AG09319 (cell line): ENCODE data around the gene ZC3H12C.

ENCODE experiments used
- DNase-seq: peaks from one replicate; pipeline ENCODE4 v3.0.0-alpha.2; 2010; ENCODE audit warnings: low read depth; ENCODE audit errors: extremely low read depth
- TF ChIP-seq, protein P1 (sequence below): IDR thresholded peaks from 2 replicates; pipeline ENCODE4 v1.5.1; 2011; ENCODE audit warnings: low read depth, mild to moderate bottlenecking, inconsistent platforms, low read length, moderate library complexity

The ZC3H12C gene

GRCh38 chr11:110123003-110123402 lies 29.8 kb downstream of the ZC3H12C start:
- TF ChIP-seq, protein P1, sequence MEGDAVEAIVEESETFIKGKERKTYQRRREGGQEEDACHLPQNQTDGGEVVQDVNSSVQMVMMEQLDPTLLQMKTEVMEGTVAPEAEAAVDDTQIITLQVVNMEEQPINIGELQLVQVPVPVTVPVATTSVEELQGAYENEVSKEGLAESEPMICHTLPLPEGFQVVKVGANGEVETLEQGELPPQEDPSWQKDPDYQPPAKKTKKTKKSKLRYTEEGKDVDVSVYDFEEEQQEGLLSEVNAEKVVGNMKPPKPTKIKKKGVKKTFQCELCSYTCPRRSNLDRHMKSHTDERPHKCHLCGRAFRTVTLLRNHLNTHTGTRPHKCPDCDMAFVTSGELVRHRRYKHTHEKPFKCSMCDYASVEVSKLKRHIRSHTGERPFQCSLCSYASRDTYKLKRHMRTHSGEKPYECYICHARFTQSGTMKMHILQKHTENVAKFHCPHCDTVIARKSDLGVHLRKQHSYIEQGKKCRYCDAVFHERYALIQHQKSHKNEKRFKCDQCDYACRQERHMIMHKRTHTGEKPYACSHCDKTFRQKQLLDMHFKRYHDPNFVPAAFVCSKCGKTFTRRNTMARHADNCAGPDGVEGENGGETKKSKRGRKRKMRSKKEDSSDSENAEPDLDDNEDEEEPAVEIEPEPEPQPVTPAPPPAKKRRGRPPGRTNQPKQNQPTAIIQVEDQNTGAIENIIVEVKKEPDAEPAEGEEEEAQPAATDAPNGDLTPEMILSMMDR: no peak
- DNase-seq: no peak

- DNase-seq: no peak
- TF ChIP-seq, protein P1: no peak
Observed at GRCh38 chr11:110124605-110125004, 31.4 kb downstream of the ZC3H12C start.

DNA sequence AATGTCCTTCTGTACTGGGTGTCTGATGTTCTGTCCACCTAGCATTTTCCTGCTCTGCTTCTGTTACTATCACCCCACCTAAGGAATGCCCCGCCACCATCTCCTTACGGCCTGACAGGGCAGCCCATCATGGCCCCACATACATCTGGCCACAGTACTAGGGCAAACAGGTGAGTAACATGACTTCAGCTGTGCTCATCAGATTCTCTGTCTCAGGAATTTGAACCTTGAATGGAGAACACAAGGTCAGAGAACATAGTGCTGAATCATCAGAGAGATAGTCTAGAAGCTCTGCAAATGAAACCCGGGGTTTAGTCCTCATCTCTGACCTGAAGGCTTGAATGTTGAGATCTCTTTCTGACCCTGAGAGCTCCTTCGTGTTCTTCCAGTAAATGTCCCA lies 32.4 kb downstream of the ZC3H12C start:
- TF ChIP-seq, protein P1: no peak
- DNase-seq: no peak

DNA sequence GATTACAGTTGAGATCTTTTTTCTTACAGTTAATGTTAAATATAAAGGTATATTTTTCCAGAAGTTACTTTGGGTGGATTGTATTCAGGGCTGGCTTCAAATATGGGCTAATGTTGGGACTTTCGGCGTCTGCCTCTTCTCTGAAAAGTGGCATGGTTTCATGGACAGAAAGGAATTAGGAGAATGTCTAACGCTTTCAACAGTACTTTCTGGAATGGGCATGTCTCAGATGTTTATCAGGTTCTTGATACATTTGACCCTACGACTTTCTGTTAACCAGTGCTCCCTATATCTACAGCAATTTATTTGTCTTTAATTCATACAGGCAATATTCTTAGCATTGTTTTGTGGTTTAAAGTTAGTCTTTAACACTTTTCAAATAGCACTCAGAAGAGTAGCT lies 33.7 kb downstream of the ZC3H12C start:
- no peak for DNase-seq
- TF ChIP-seq, protein P1: no peak

DNA sequence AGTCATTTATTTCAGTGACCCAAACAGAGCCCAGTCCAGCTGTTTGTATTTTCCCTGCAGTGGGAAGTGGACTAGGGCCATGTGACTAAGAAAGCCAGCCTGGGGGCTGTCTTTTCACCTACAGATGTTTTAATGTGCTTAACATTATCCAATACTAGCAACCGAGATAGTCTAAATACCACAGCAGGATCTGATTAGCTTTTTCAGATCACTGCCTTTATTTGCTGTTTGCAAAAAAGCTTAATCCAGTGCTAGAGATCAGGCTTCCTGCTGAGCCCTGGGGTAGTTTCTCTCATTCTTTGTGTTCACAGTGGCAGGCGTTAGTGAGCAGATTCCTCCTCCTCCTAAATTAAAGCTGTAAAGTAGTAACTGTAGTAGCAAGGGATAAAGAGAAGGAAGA lies 35.0 kb downstream of the ZC3H12C start:
- TF ChIP-seq, protein P1: no peak
- DNase-seq: peak; percentile 53

- DNase-seq: no peak
- TF ChIP-seq, protein P1: no peak
Observed at GRCh38 chr11:110130642-110131238, 37.5 kb downstream of the ZC3H12C start.

DNA sequence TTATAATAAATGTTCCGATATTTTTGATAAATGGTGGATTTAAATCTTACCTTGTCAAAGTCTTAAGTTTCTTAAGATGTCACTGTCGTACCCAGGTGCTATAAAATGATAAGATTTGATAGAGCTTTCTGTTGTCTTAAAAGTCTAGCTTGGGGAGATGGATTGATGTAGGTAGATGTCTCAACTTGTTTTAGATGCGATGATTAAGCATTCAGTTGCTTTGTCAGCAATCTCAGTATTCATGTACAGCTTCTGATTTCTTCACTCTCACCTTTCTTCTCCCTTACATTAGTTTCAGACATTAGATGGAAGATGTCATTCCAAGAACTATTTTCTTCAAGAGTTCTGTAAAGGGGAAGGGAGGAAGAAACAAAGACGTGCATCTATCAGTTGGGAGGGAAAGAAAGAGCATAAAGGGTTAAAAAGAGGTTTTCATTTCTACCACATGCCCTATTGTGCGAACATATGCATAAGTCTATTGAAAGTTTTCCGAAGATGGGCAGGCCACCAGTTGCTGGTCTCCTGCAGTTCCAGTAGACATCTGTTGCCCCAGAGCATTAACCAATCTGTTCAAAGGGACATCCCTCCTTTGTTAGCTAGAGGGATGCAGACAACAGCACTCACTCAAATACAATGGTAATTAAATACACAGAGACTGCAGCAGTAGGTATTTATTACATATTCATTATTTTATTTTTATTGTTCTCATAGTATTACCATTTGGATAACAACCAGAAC lies 38.4 kb downstream of the ZC3H12C start:
- DNase-seq: no peak
- TF ChIP-seq, protein P1: no peak
